ENCODE results near the gene KRTAP1-5. TPM values are rescaled to one million over a fixed set of nuclear protein-coding genes. Genes with fewer than 3 reads are reported as not detected.
"Not testable (repeated sequence)": the region's sequence is repeated elsewhere in the genome, so short reads cannot be mapped to it uniquely, and the experiment has no call there.

KRTAP1-5 gene
- total RNA-seq, 1 donor from 2014 or later: not detected

DNA sequence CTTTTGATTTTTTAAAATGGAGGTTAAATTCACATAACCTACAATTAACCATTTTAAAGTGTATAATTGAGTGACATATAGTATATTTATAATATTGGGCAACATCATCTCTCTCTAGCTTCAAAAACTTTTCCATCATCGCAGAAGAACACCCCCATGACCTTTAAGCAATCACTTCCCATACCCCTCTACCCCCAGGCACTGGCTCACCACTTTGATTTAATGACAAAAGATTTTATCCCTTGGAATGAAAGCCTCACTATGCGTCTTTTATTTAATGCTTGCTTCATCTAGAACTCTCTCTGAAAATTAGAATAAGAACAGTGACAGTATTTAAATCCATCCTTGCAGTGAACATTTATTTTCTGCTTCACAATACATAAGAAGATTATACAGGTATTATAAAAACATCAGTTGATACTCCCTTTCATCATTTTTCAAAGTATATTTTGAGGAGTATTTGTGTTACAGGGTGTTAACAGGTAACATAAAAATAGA is 10.9 kb upstream of the KRTAP1-5 start:
- Histone ChIP-seq H3K27ac (ENCODE audit: low read depth, low read length) (no peak overlapping the region), H3K79me2 (ENCODE audit: insufficient read depth, low read length) (no peaks in the 10 kb centered on the region), H3K4me1 (ENCODE audit: insufficient read depth, low read length) (no peaks in the 10 kb centered on the region), H3K27me3 (ENCODE audit: insufficient read depth, low read length) (no peaks in the 10 kb centered on the region), H3K36me3 (ENCODE audit: insufficient read depth, low read length) (no peaks in the 10 kb centered on the region), H3K9ac (ENCODE audit: low read length) (no peak overlapping the region), H4K20me1 (ENCODE audit: insufficient read depth, low read length) (no peaks in the 10 kb centered on the region), H2AFZ (ENCODE audit: low read depth, low read length) (no peak overlapping the region), H3K4me3 (ENCODE audit: insufficient read depth, low read depth, low read length) (no peak overlapping the region), H3K9me3 (ENCODE audit: insufficient read depth, low read depth, low read length) (no peaks in the 10 kb centered on the region), H3K4me2 (ENCODE audit: low read length) (no peak overlapping the region)
- no peaks in the 10 kb centered on the region for H3K27me3 Mint-ChIP-seq (ENCODE audit: low read depth, unreplicated experiment)
- H3K9me3 Mint-ChIP-seq (ENCODE audit: unreplicated experiment): no peaks in the 10 kb centered on the region
- H3K4me1 Mint-ChIP-seq (ENCODE audit: low read depth, unreplicated experiment): no peaks in the 10 kb centered on the region
- DNase-seq (ENCODE audit: low read depth) (no peak), FAIRE-seq (no peak)
- H3K27ac Mint-ChIP-seq (ENCODE audit: unreplicated experiment): no peak overlapping the region
- H3K36me3 Mint-ChIP-seq (ENCODE audit: low read depth, unreplicated experiment): no peaks in the 10 kb centered on the region
- no peak overlapping the region for H3K4me3 Mint-ChIP-seq (ENCODE audit: unreplicated experiment)
- TF ChIP-seq, protein P1, sequence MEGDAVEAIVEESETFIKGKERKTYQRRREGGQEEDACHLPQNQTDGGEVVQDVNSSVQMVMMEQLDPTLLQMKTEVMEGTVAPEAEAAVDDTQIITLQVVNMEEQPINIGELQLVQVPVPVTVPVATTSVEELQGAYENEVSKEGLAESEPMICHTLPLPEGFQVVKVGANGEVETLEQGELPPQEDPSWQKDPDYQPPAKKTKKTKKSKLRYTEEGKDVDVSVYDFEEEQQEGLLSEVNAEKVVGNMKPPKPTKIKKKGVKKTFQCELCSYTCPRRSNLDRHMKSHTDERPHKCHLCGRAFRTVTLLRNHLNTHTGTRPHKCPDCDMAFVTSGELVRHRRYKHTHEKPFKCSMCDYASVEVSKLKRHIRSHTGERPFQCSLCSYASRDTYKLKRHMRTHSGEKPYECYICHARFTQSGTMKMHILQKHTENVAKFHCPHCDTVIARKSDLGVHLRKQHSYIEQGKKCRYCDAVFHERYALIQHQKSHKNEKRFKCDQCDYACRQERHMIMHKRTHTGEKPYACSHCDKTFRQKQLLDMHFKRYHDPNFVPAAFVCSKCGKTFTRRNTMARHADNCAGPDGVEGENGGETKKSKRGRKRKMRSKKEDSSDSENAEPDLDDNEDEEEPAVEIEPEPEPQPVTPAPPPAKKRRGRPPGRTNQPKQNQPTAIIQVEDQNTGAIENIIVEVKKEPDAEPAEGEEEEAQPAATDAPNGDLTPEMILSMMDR (IDR thresholded peaks at IDR 0.05; ENCODE audit: insufficient read depth, low read depth, low read length): no peak
- no peak for TF ChIP-seq EZH2 (IDR thresholded peaks at IDR 0.05; ENCODE audit: insufficient read depth, low read length)

DNA sequence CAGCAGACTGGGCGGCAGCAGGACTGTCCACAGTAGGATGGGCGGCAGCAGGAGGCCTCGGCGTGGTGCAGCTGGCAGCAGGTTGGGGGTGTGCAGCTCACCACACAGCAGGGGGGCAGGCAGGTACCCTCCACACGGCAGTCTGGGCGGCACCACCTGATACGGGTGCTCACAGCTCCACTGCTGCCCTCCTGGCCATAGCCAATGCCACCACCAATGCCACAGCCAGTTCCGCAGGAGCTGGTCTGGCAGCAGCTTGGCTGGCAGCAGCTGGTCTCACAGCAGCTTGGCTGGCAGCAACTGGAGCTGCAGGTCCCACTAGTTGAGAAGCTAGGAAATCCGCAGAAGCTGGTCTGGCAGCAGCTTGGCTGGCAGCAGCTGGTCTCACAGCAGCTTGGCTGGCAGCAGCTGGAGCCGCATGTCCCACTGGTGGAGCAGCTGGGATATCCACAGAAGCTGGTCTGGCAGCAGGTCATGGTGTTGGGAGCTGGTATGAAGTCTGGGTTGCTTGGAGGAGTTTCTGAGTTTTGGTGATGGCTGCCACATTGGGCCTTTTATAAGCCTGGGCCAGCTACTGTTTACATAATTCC is 7.4 kb upstream of the KRTAP1-5 start, which contains the start of gene KRTAP1-3:
TSS of gene KRTAP1-3 (minus strand) at position 529 of the 590 bp plus-strand sequence. CDS start at position 476, 53 bp downstream.
- FAIRE-seq; H3K27ac ChIP-seq (ENCODE audit: low read depth, low read length); H3K4me1 ChIP-seq (ENCODE audit: insufficient read depth, low read length); H3K36me3 ChIP-seq (ENCODE audit: insufficient read depth, low read length); H3K9me3 Mint-ChIP-seq (ENCODE audit: unreplicated experiment); H3K4me3 ChIP-seq (ENCODE audit: insufficient read depth, low read depth, low read length); H3K4me1 Mint-ChIP-seq (ENCODE audit: low read depth, unreplicated experiment); H2AFZ ChIP-seq (ENCODE audit: low read depth, low read length); H3K27me3 ChIP-seq (ENCODE audit: insufficient read depth, low read length); DNase-seq (ENCODE audit: low read depth); H3K27ac Mint-ChIP-seq (ENCODE audit: unreplicated experiment); H3K9ac ChIP-seq (ENCODE audit: low read length); H3K4me3 Mint-ChIP-seq (ENCODE audit: unreplicated experiment); H3K36me3 Mint-ChIP-seq (ENCODE audit: low read depth, unreplicated experiment); H3K9me3 ChIP-seq (ENCODE audit: insufficient read depth, low read depth, low read length); H3K79me2 ChIP-seq (ENCODE audit: insufficient read depth, low read length); H3K4me2 ChIP-seq (ENCODE audit: low read length); H3K27me3 Mint-ChIP-seq (ENCODE audit: low read depth, unreplicated experiment); H4K20me1 ChIP-seq (ENCODE audit: insufficient read depth, low read length): not testable (repeated sequence)

DNA sequence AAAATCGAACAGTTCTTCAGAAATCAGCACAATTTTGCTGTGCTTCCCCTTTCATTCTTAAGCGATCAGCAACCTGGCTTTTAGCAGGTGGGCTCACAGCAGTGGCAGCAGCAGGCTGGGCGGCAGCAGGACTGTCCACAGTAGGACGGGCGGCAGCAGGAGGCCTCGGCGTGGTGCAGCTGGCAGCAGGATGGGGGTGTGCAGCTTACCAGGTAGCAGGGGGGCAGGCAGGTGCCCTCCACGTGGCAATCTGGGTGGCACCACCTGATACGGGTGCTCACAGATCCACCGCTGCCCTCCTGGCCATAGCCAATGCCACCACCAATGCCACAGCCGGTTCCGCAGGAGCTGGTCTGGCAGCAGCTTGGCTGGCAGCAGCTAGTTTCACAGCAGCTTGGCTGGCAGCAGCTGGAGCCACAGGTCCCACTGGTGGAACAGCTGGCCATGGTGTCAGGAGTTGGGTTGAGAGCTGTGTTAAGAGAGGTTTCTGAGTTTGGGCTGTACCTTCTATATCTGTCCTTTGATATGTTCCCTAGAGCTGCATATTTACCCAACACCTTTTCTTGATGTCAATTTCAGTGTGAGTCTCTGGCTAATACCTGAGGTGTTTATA is 2.7 kb upstream of the KRTAP1-5 start, which contains the start of gene KRTAP1-4:
TSS of gene KRTAP1-4 (minus strand) at position 563 of the 613 bp plus-strand sequence. CDS start at position 446, 117 bp downstream.
- H3K4me1 ChIP-seq (ENCODE audit: insufficient read depth, low read length): peaks cover 5% of the 10 kb centered on the region
- no peaks in the 10 kb centered on the region for H3K9me3 ChIP-seq (ENCODE audit: insufficient read depth, low read depth, low read length)
- no peak within 1 kb of the TSS for H3K4me3 ChIP-seq (ENCODE audit: insufficient read depth, low read depth, low read length)
- H2AFZ ChIP-seq (ENCODE audit: low read depth, low read length): no peak within 1 kb of the TSS
- no peaks in the 10 kb centered on the region for H3K79me2 ChIP-seq (ENCODE audit: insufficient read depth, low read length)
- H3K27ac ChIP-seq (ENCODE audit: low read depth, low read length): no peak within 1 kb of the TSS
- no peaks in the 10 kb centered on the region for H4K20me1 ChIP-seq (ENCODE audit: insufficient read depth, low read length)
- DNase-seq (ENCODE audit: low read depth) (no peak), FAIRE-seq (no peak)
- TF ChIP-seq, protein P1 (IDR thresholded peaks at IDR 0.05; ENCODE audit: insufficient read depth, low read depth, low read length): no peak
- TF ChIP-seq EZH2 (IDR thresholded peaks at IDR 0.05; ENCODE audit: insufficient read depth, low read length): no peak
- H3K9me3 Mint-ChIP-seq (ENCODE audit: unreplicated experiment): no peaks in the 10 kb centered on the region
- H3K4me3 Mint-ChIP-seq (ENCODE audit: unreplicated experiment): no peak within 1 kb of the TSS
- H3K4me1 Mint-ChIP-seq (ENCODE audit: low read depth, unreplicated experiment): no peaks in the 10 kb centered on the region
- H3K27ac Mint-ChIP-seq (ENCODE audit: unreplicated experiment): no peak within 1 kb of the TSS
- H3K9ac ChIP-seq (ENCODE audit: low read length): no peak within 1 kb of the TSS
- no peaks in the 10 kb centered on the region for H3K27me3 ChIP-seq (ENCODE audit: insufficient read depth, low read length)
- H3K4me2 ChIP-seq (ENCODE audit: low read length): no peak within 1 kb of the TSS
- no peaks in the 10 kb centered on the region for H3K27me3 Mint-ChIP-seq (ENCODE audit: low read depth, unreplicated experiment)
- H3K36me3 ChIP-seq (ENCODE audit: insufficient read depth, low read length): no peaks in the 10 kb centered on the region
- no peaks in the 10 kb centered on the region for H3K36me3 Mint-ChIP-seq (ENCODE audit: low read depth, unreplicated experiment)
